Duodenal mucosa (tissue), 2 donors: ENCODE measurements around the gene TCTN1.
A peak's percentile ranks its signal among the peaks of the same experiment; 100 is the strongest.
"Not testable (repeated sequence)": the region's sequence is repeated elsewhere in the genome, so short reads cannot be mapped to it uniquely, and the experiment has no call there.

Experiments used
- H3K27ac ChIP-seq: one replicate; pipeline ENCODE4 v1.7.0; 2013; ENCODE audit warnings: low read depth, low read length
- H3K27me3 ChIP-seq, 2 donors: one replicate each; pipeline ENCODE4 v1.7.0; 2013; ENCODE audit warnings: low read length in 2 of 2, control low read depth in 1 of 2; ENCODE audit not compliant: insufficient read depth in 2 of 2, control insufficient read depth in 1 of 2
- H3K36me3 ChIP-seq, 2 donors: one replicate each; pipeline ENCODE4 v1.7.0; 2013; ENCODE audit warnings: low read length in 2 of 2, control low read depth in 1 of 2; ENCODE audit not compliant: insufficient read depth in 2 of 2, control insufficient read depth in 1 of 2
- H3K4me1 ChIP-seq, 2 donors: one replicate each; pipeline ENCODE4 v1.7.0; 2013; ENCODE audit warnings: low read length in 2 of 2, control low read depth in 1 of 2; ENCODE audit not compliant: insufficient read depth in 2 of 2, control insufficient read depth in 1 of 2
- H3K4me3 ChIP-seq, 2 donors: one replicate each; pipeline ENCODE4 v1.7.0; 2013; ENCODE audit warnings: low read length in 2 of 2, low read depth in 1 of 2
- H3K9ac ChIP-seq, 2 donors: one replicate each; pipeline ENCODE4 v1.7.0; 2013; ENCODE audit warnings: low read length in 2 of 2, low read depth in 1 of 2
- H3K9me3 ChIP-seq, 2 donors: one replicate each; pipeline ENCODE4 v1.7.0; 2013; ENCODE audit warnings: low read length in 2 of 2, control low read depth in 1 of 2; ENCODE audit not compliant: control insufficient read depth in 1 of 2

TCTN1 gene

GRCh38 chr12:110602085-110602814 is 11.7 kb upstream of the TCTN1 start:
- not testable (repeated sequence) for H3K27ac ChIP-seq, H3K27me3 ChIP-seq

GRCh38 chr12:110606253-110606611 is 7.7 kb upstream of the TCTN1 start:
- Histone ChIP-seq H3K27me3 (no peaks in the 10 kb centered on the region), H3K9ac (peak overlapping the region in 1 of 2 donors; percentile 51), H3K4me3 (peak overlapping the region in 1 of 2 donors; percentile 64), H3K4me1 (no peaks in the 10 kb centered on the region), H3K36me3 (no peaks in the 10 kb centered on the region), H3K9me3 (no peaks in the 10 kb centered on the region), H3K27ac (no peak overlapping the region)

More at GRCh38 chr12:110602085-110602814, 11.7 kb upstream of the TCTN1 start:
- not testable (repeated sequence) for H3K36me3 ChIP-seq, H3K9ac ChIP-seq, H3K9me3 ChIP-seq, H3K4me3 ChIP-seq, H3K4me1 ChIP-seq

- H3K27me3 ChIP-seq = no peaks in the 10 kb centered on the region
- H3K4me1 ChIP-seq = peaks cover 5 to 9% of the 10 kb centered on the region in 2 donors
- H3K27ac ChIP-seq = no peak overlapping the region
- no peaks in the 10 kb centered on the region for H3K36me3 ChIP-seq
- no peaks in the 10 kb centered on the region for H3K9me3 ChIP-seq
- H3K4me3 ChIP-seq = peak overlapping the region; percentile 82 to 86
- peak overlapping the region; percentile 59 to 80 for H3K9ac ChIP-seq
These were observed 708 bp upstream of the TCTN1 start for GRCh38 chr12:110613071-110613770.

- Histone ChIP-seq H3K9me3 (no peaks in the 10 kb centered on the region), H3K4me3 (no peak overlapping the region), H3K27me3 (no peaks in the 10 kb centered on the region), H3K27ac (no peak overlapping the region), H3K36me3 (no peaks in the 10 kb centered on the region), H3K9ac (no peak overlapping the region), H3K4me1 (peaks cover 5 to 9% of the 10 kb centered on the region in 2 donors)
These were observed 1.2 kb downstream of the TCTN1 start for GRCh38 chr12:110615171-110615570.

GRCh38 chr12:110616471-110617115 is 2.7 kb downstream of the TCTN1 start:
- Histone ChIP-seq H3K27ac (no peak overlapping the region), H3K9ac (no peak overlapping the region), H3K36me3 (no peaks in the 10 kb centered on the region), H3K27me3 (no peaks in the 10 kb centered on the region), H3K9me3 (no peaks in the 10 kb centered on the region), H3K4me1 (peaks cover 5 to 9% of the 10 kb centered on the region in 2 donors), H3K4me3 (no peak overlapping the region)

GRCh38 chr12:110619534-110619953 is 5.6 kb downstream of the TCTN1 start:
- Histone ChIP-seq H3K36me3 (no peaks in the 10 kb centered on the region), H3K4me3 (no peak overlapping the region), H3K27ac (no peak overlapping the region), H3K27me3 (no peaks in the 10 kb centered on the region), H3K9me3 (no peaks in the 10 kb centered on the region), H3K9ac (no peak overlapping the region), H3K4me1 (peaks cover under 1 to 3% of the 10 kb centered on the region in 2 donors)

- H3K27me3 ChIP-seq = no peaks in the 10 kb centered on the region
- H3K27ac ChIP-seq = no peak overlapping the region
- no peaks in the 10 kb centered on the region for H3K4me1 ChIP-seq
- no peaks in the 10 kb centered on the region for H3K9me3 ChIP-seq
- no peak overlapping the region for H3K4me3 ChIP-seq
- no peaks in the 10 kb centered on the region for H3K36me3 ChIP-seq
- no peak overlapping the region for H3K9ac ChIP-seq
These were observed 8.7 kb downstream of the TCTN1 start for GRCh38 chr12:110622582-110622981.

- Histone ChIP-seq H3K9me3 (no peaks in the 10 kb centered on the region), H3K4me1 (no peaks in the 10 kb centered on the region), H3K36me3 (no peaks in the 10 kb centered on the region), H3K27me3 (no peaks in the 10 kb centered on the region), H3K4me3 (no peak overlapping the region), H3K9ac (no peak overlapping the region), H3K27ac (no peak overlapping the region)
These were observed 13.7 kb downstream of the TCTN1 start for GRCh38 chr12:110627500-110628195.

GRCh38 chr12:110635055-110635454 is 21.1 kb downstream of the TCTN1 start:
- no peaks in the 10 kb centered on the region for H3K36me3 ChIP-seq
- no peak overlapping the region for H3K27ac ChIP-seq
- no peak overlapping the region for H3K4me3 ChIP-seq
- no peak overlapping the region for H3K9ac ChIP-seq
- H3K27me3 ChIP-seq = no peaks in the 10 kb centered on the region
- no peaks in the 10 kb centered on the region for H3K4me1 ChIP-seq
- no peaks in the 10 kb centered on the region for H3K9me3 ChIP-seq

GRCh38 chr12:110636516-110636915 is 22.6 kb downstream of the TCTN1 start:
- H3K9ac ChIP-seq = no peak overlapping the region
- H3K27ac ChIP-seq = no peak overlapping the region
- H3K9me3 ChIP-seq = no peaks in the 10 kb centered on the region
- H3K36me3 ChIP-seq = no peaks in the 10 kb centered on the region
- H3K4me3 ChIP-seq = no peak overlapping the region
- no peaks in the 10 kb centered on the region for H3K4me1 ChIP-seq
- no peaks in the 10 kb centered on the region for H3K27me3 ChIP-seq
